DOHH2 (cell line): ENCODE data around the gene DBX2.

Experiments used
- CTCF ChIP-seq: fragments of 200-600 bp; sonication (generic); IDR thresholded peaks from one replicate; pipeline ENCODE4 v1.5.1; 2014; ENCODE audit warnings: antibody characterized with exemption, mild to moderate bottlenecking, low read depth, low read length; ENCODE audit not compliant: poor library complexity, severe bottlenecking
- EZH2phosphoT487 ChIP-seq: fragments of 200-600 bp; sonication (generic); IDR thresholded peaks from 2 replicates; pipeline ENCODE4 v1.6.1; 2017; ENCODE audit warnings: borderline replicate concordance, mild to moderate bottlenecking, antibody characterized with exemption, low read length, moderate library complexity, mixed read lengths

- no peak for TF ChIP-seq CTCF
- no peak for TF ChIP-seq EZH2phosphoT487
Measured at GRCh38 chr12:45040977-45041376, 9.9 kb downstream of the DBX2 start.
